K562 (cell line): ENCODE data around the gene NDRG3. TPM values are rescaled to one million over a fixed set of nuclear protein-coding genes. Genes with fewer than 3 reads are reported as not detected.

Source experiments
- ATAC-seq: fragments of 200-7000 bp; cut with Tn5 transposase; 3 replicates; pipeline ENCODE4 v1.9.1; 2020; ENCODE audit warnings: moderate library complexity
- BruUV-seq: library from RNA; stranded (reverse); fragments of 400-500 nt; replicated peaks from 2 replicates; lab custom pipeline; 2021; lab: Mats Ljungman, UMichigan
- CTCF ChIA-PET: fragments of 300-600 bp; formaldehyde crosslinking; extraction: SDS; loops from one replicate; lab custom pipeline; 2021; ENCODE audit warnings: low intra/inter-chr PET ratio; lab: Yijun Ruan, JAX
- POLR2A ChIA-PET: fragments of 300-600, 350-650 bp; sonication (Branson Sonifier 250); formaldehyde crosslinking; extraction: SDS; loops from one replicate; lab custom pipeline; 2021; ENCODE audit warnings: antibody characterized with exemption, inconsistent platforms; lab: Yijun Ruan, JAX
- DNase-seq, 4 experiments: peaks; one replicate each; pipeline versions ENCODE4 v3.0.0 to v3.0.0-alpha.2; 2011 to 2018; ENCODE audit warnings: low spot score in 3 of 4, mixed read lengths in 3 of 4; ENCODE audit errors: extremely low read depth in 1 of 4
- FAIRE-seq: peaks from 2 replicates; lab custom pipeline; 2011; peaks lifted over from hg19 to GRCh38; lab: Jason Lieb, UNC
- H2AFZ ChIP-seq: 2 replicates; pipeline ENCODE4 v1.6.0; 2011; ENCODE audit warnings: low read depth, low read length, control low read depth, inconsistent platforms
- H3K27ac ChIP-seq: fragments of 200-600 bp; 3 replicates; pipeline ENCODE4 v1.8.0; 2011; ENCODE audit warnings: low read depth, mild to moderate bottlenecking, control low read depth, inconsistent platforms, low read length, moderate library complexity, mixed read lengths; ENCODE audit errors: extremely low read depth
- H3K27me3 ChIP-seq, 2 experiments: fragments of 300-600 bp in 1 of 2; 2 replicates in 1 of 2; 3 replicates in 1 of 2; pipeline versions ENCODE4 v1.6.0 to v1.8.0; 2011; ENCODE audit warnings: inconsistent platforms in 2 of 2, low read length in 2 of 2, mild to moderate bottlenecking in 1 of 2, mixed read lengths in 1 of 2, moderate library complexity in 1 of 2; ENCODE audit not compliant: control insufficient read depth in 2 of 2, insufficient read depth in 2 of 2
- H3K36me3 ChIP-seq: fragments of 300-600 bp; 3 replicates; pipeline ENCODE4 v1.8.0; 2011; ENCODE audit warnings: mild to moderate bottlenecking, low read length, inconsistent platforms; ENCODE audit not compliant: control insufficient read depth, insufficient read depth
- H3K4me1 ChIP-seq, 2 experiments: fragments of 200-600 bp in 1 of 2; replicated peaks in 1 of 2; 2 replicates in 1 of 2; 3 replicates in 1 of 2; pipeline versions ENCODE4 v1.5.1 to v1.8.0; 2011; ENCODE audit warnings: inconsistent platforms in 2 of 2, low read length in 2 of 2, mild to moderate bottlenecking in 1 of 2, mixed read lengths in 1 of 2, moderate library complexity in 1 of 2; ENCODE audit not compliant: control insufficient read depth in 2 of 2, insufficient read depth in 2 of 2
- H3K4me2 ChIP-seq: 2 replicates; pipeline ENCODE4 v1.6.1; 2011; ENCODE audit warnings: low read length, control low read depth, inconsistent platforms, mixed read lengths; ENCODE audit not compliant: insufficient read depth
- H3K4me3 ChIP-seq: fragments of 200-600 bp; sonication (generic), shearing (Covaris generic); 2 replicates; pipeline ENCODE4 v1.5.1; 2016; ENCODE audit warnings: control low read depth, inconsistent platforms
- H3K79me2 ChIP-seq: fragments of 200-600 bp; 3 replicates; pipeline ENCODE4 v1.8.0; 2011; ENCODE audit warnings: low read length, inconsistent platforms; ENCODE audit not compliant: control insufficient read depth, insufficient read depth
- H3K9ac ChIP-seq, 2 experiments: 2 replicates each; pipeline versions ENCODE4 v1.6.0 to v1.6.1; 2011; ENCODE audit warnings: low read depth in 2 of 2, low read length in 2 of 2, control low read depth in 1 of 2, inconsistent platforms in 1 of 2, mild to moderate bottlenecking in 1 of 2, mixed read lengths in 1 of 2; ENCODE audit not compliant: insufficient read depth in 1 of 2
- H3K9me1 ChIP-seq: one replicate; pipeline ENCODE4 v1.6.0; 2011; ENCODE audit warnings: inconsistent platforms, mild to moderate bottlenecking, low read length, moderate library complexity; ENCODE audit not compliant: control insufficient read depth, insufficient read depth
- H3K9me3 ChIP-seq: replicated peaks from 2 replicates; pipeline ENCODE4 v1.5.1; 2011; ENCODE audit warnings: low read depth, low read length, inconsistent platforms; ENCODE audit not compliant: control insufficient read depth, insufficient read depth
- H4K20me1 ChIP-seq: replicated peaks from 2 replicates; pipeline ENCODE4 v1.6.1; 2011; ENCODE audit warnings: low read length, inconsistent platforms, mixed read lengths; ENCODE audit not compliant: control insufficient read depth, insufficient read depth
- KAT7 ChIP-seq: sonication (generic); formaldehyde crosslinking; IDR thresholded peaks from 2 replicates; pipeline ENCODE4 v1.8.0; 2022; ENCODE audit warnings: missing genetic modification reagents, mild to moderate bottlenecking, borderline replicate concordance
- KLF1 ChIP-seq: fragments of 450-650 bp; IDR thresholded peaks from 2 replicates; pipeline ENCODE4 v1.6.1; 2016; ENCODE audit warnings: missing genetic modification characterization, missing compliant biosample characterization
- KLF13 ChIP-seq: fragments of 450-650 bp; IDR thresholded peaks from 2 replicates; pipeline ENCODE4 v1.6.1; 2016; ENCODE audit warnings: missing genetic modification characterization, low read depth, mild to moderate bottlenecking, missing compliant biosample characterization, moderate library complexity, borderline replicate concordance
- MAFG ChIP-seq: fragments of 450-650 bp; conservative IDR thresholded peaks from 2 replicates; pipeline ENCODE4 v1.6.1; 2016; ENCODE audit warnings: missing genetic modification characterization, missing compliant biosample characterization
- NFIC ChIP-seq: fragments of 450-650 bp; IDR thresholded peaks from 2 replicates; pipeline ENCODE4 v1.6.1; 2017; ENCODE audit warnings: mild to moderate bottlenecking, inconsistent platforms
- PTBP1 ChIP-seq: fragments of 200-400 bp; formaldehyde crosslinking; IDR thresholded peaks from 2 replicates; pipeline ENCODE4 v1.6.1; 2017; ENCODE audit warnings: low read depth, low read length
- WGBS: fragments of 100-300 bp; shearing (Covaris generic); methylation state at CpG from one replicate; pipeline ENCODE4 v1.1.6; 2016; ENCODE audit warnings: low coverage, mixed read lengths; ENCODE audit not compliant: insufficient coverage; ENCODE audit errors: missing lambda C conversion rate; 5-methylcytosine and 5-hydroxymethylcytosine counted together
- in situ Hi-C: fragments of 300-500 bp; cut with MboI; formaldehyde crosslinking; loops from 4 replicates; pipeline ENCODE4 v1.15.0; 2018; ENCODE audit warnings: inconsistent platforms, mixed read lengths
- intact Hi-C: fragments of 100-400 bp; cut with micrococcal nuclease; formaldehyde crosslinking; loops from 2 replicates; pipeline ENCODE4 v1.14.2; 2022
- polyA plus RNA-seq, 8 experiments: library from polyadenylated mRNA; depleted of rRNA in 4 of 8; stranded (reverse) in 5 of 8; unstranded in 3 of 8; fragments of >200 nt; fragmentation: Nextera tagmentation in 2 of 8; fragmentation: Illumina TruSeq in 1 of 8; extraction: Ambion mirVana in 2 of 8; extraction: Trizol in 1 of 8; gene quantifications; 2 replicates each; pipeline versions ENCODE4 v1.2.1 to v1.2.3, GENCODE V29; 2011 to 2014; ENCODE audit warnings: inconsistent platforms in 1 of 8, missing spikeins in 1 of 8
- total RNA-seq, 7 experiments: library from RNA; depleted of rRNA in 6 of 7; stranded (reverse); fragments of >200 nt in 6 of 7; fragmentation: Illumina TruSeq in 2 of 7; extraction: Trizol in 2 of 7; gene quantifications; 2 replicates each; pipeline versions ENCODE4 v1.2.1 to v1.2.3, GENCODE V29; 2011 to 2021; ENCODE audit warnings: low replicate concordance in 1 of 7
- TF ChIP-seq, protein P1 (sequence below): conservative IDR thresholded peaks from 2 replicates; pipeline ENCODE4 v1.6.1; 2011; ENCODE audit warnings: low read depth, mild to moderate bottlenecking, low read length; ENCODE audit not compliant: control insufficient read depth
- TF ChIP-seq, protein P2 (sequence below), 2 experiments: fragments of 450-650 bp in 1 of 2; IDR thresholded peaks; 2 replicates each; pipeline ENCODE4 v1.6.1; 2011 to 2017; ENCODE audit warnings: low read depth in 2 of 2, antibody characterized with exemption in 1 of 2, borderline replicate concordance in 1 of 2, low read length in 1 of 2, mild to moderate bottlenecking in 1 of 2, mixed read lengths in 1 of 2; ENCODE audit not compliant: control insufficient read depth in 1 of 2

The NDRG3 gene
- total and polyA plus RNA-seq, 9 of the 15 experiments (the other 6 are each of a cell fraction or from before 2014, with no cell fraction given): 14.6 to 39.4 (median 24.4) TPM

DNA sequence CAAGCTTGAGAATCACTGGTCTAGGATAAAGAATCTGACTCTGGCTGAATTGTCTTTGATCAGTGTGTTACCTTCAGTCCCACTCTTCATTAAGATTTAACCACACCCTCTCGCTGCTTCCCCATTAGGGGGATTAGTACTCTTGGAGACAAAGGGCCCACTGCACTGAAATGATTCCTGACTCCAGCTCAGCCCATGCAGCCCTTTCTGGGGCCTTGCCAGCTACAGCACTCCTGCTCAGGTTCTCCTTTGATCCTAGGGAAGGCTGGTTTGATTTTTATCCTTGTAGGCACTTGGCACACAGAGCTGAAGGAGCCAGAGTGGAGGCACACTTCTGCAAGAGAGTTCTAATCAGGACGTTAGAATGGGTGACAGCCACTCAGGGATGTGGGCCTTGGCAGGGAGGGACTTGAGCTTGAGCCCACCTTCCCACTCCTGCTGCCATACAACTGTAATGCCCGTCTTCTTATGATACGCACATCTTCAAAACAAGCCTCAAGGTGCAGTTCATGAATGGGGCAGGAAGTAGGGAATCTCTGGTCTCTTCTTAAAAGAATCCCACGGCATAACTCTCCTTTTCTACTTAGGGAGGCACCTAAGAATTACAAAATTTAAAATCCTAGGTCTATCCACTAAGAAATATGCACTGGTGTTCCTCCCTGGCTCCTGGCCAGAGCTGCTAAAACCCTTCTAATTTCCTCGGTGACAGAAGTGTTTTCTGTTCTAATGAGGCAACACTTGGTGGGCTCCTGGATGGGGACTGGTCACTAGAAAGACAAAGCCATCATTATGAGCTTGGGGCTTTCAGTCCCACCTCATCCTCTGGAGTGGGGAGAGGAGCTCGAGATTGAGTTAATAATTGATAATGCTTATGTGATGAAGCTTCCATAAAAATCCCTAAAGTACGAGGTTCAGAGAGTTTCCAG lies 98.4 kb downstream of the NDRG3 start:
- no TSS peak for BruUV-seq
- 26% methylated on average over 8 of the region's 8 CpGs for WGBS

DNA sequence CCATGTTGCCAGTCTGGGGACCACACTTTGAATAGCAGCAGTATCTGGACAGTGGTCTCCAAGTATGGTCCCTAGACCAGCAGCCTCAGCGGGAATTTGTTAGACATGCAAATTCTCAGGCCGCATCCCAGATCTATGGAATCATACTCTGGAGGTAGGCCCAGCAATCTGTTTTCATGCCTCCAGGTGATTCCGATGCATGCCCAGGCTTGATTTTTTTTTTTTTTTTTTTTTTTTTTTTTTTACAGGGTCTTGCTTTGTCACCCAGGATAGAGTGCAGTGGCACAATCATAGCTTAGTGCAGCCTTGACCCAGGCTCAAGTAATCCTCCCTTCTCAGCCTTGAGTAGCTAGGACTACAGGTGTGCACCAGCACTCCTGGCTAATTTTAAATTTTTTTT lies 99.2 kb downstream of the NDRG3 start:
- H3K4me1 ChIP-seq: no peaks in the 10 kb centered on the region; a peak in 3 of 5 replicates
- FAIRE-seq (no peak), ATAC-seq (no peak), DNase-seq (no peak)
- ChIA-PET POLR2A (interaction anchor here (1.0 kb wide), 1 partner anchor 20 kb away, joined by 3 read pairs; no protein-coding TSS in a partner anchor), CTCF (no interaction called here)
- H3K9me1 ChIP-seq: no peaks in the 10 kb centered on the region
- H3K79me2 ChIP-seq: no peaks in the 10 kb centered on the region
- in situ Hi-C loops (no loop called here), intact Hi-C loops (no loop called here)
- no peaks in the 10 kb centered on the region for H3K9me3 ChIP-seq
- 30% methylated on average over 2 of the region's 3 CpGs for WGBS
- no peaks in the 10 kb centered on the region for H4K20me1 ChIP-seq
- no peak overlapping the region for H3K4me2 ChIP-seq
- BruUV-seq: no TSS peak
- no peak overlapping the region for H3K4me3 ChIP-seq
- H3K36me3 ChIP-seq: no peaks in the 10 kb centered on the region
- H2AFZ ChIP-seq: no peak overlapping the region
- H3K9ac ChIP-seq: no peak overlapping the region
- H3K27ac ChIP-seq: no peak overlapping the region
- no peaks in the 10 kb centered on the region for H3K27me3 ChIP-seq
- TF ChIP-seq, protein P1, sequence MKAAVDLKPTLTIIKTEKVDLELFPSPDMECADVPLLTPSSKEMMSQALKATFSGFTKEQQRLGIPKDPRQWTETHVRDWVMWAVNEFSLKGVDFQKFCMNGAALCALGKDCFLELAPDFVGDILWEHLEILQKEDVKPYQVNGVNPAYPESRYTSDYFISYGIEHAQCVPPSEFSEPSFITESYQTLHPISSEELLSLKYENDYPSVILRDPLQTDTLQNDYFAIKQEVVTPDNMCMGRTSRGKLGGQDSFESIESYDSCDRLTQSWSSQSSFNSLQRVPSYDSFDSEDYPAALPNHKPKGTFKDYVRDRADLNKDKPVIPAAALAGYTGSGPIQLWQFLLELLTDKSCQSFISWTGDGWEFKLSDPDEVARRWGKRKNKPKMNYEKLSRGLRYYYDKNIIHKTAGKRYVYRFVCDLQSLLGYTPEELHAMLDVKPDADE: no peak
- TF ChIP-seq KLF1 (tag): no peak
- TF ChIP-seq, protein P2, sequence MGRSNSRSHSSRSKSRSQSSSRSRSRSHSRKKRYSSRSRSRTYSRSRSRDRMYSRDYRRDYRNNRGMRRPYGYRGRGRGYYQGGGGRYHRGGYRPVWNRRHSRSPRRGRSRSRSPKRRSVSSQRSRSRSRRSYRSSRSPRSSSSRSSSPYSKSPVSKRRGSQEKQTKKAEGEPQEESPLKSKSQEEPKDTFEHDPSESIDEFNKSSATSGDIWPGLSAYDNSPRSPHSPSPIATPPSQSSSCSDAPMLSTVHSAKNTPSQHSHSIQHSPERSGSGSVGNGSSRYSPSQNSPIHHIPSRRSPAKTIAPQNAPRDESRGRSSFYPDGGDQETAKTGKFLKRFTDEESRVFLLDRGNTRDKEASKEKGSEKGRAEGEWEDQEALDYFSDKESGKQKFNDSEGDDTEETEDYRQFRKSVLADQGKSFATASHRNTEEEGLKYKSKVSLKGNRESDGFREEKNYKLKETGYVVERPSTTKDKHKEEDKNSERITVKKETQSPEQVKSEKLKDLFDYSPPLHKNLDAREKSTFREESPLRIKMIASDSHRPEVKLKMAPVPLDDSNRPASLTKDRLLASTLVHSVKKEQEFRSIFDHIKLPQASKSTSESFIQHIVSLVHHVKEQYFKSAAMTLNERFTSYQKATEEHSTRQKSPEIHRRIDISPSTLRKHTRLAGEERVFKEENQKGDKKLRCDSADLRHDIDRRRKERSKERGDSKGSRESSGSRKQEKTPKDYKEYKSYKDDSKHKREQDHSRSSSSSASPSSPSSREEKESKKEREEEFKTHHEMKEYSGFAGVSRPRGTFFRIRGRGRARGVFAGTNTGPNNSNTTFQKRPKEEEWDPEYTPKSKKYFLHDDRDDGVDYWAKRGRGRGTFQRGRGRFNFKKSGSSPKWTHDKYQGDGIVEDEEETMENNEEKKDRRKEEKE (IDR thresholded peaks at IDR 0.05; ENCODE audit: borderline replicate concordance in 1 of 2, control insufficient read depth in 1 of 2, low read depth in 2 of 2, low read length in 1 of 2): no peak

More for the DNA sequence above, 98.4 kb downstream of the NDRG3 start:
- Histone ChIP-seq H3K27ac (no peak overlapping the region), H3K4me3 (no peak overlapping the region), H3K9me1 (no peaks in the 10 kb centered on the region), H3K36me3 (no peaks in the 10 kb centered on the region), H2AFZ (no peak overlapping the region), H3K9me3 (no peaks in the 10 kb centered on the region), H3K27me3 (no peaks in the 10 kb centered on the region), H3K4me1 (no peaks in the 10 kb centered on the region; a peak in 3 of 5 replicates), H3K79me2 (no peaks in the 10 kb centered on the region), H3K4me2 (no peak overlapping the region), H4K20me1 (no peaks in the 10 kb centered on the region), H3K9ac (no peak overlapping the region)
- intact Hi-C loops (no loop called here), in situ Hi-C loops (no loop called here)
- TF ChIP-seq KAT7 (CRISPR knock-in tag) (no peak), NFIC (0 out of 2 replicates have a peak, but pooled peaks have one; percentile 11), PTBP1 (no peak), KLF13 (tag) (no peak), MAFG (no peak)
- CTCF ChIA-PET: no interaction called here
- POLR2A ChIA-PET: interaction anchor here (1.0 kb wide), 1 partner anchor 42 kb away, joined by 4 read pairs; the partner anchor contains the start of gene RAB5IF
- no peak for FAIRE-seq
- ATAC-seq: no peak
- DNase-seq: no peak
